HepG2 (cell line): ENCODE data around the gene CPXM2. TPM values are rescaled to one million over a fixed set of nuclear protein-coding genes. Genes with fewer than 3 reads are reported as not detected.

Experiments
- ATAC-seq: fragments of 200-7000 bp; cut with Tn5 transposase; 3 replicates; pipeline ENCODE4 v1.9.1; 2020; ENCODE audit warnings: mild to moderate bottlenecking, moderate library complexity
- BruUV-seq: library from RNA; stranded (reverse); fragments of 400-500 nt; replicated peaks from 2 replicates; lab custom pipeline; 2021; lab: Mats Ljungman, UMichigan
- CTCF ChIA-PET: fragments of 300-600 bp; formaldehyde crosslinking; extraction: SDS; loops from one replicate; lab custom pipeline; 2021; ENCODE audit warnings: low total read pairs, inconsistent platforms, low intra/inter-chr PET ratio; lab: Yijun Ruan, JAX
- POLR2A ChIA-PET: fragments of 350-600 bp; sonication (Branson Sonifier 250); formaldehyde crosslinking; loops from one replicate; lab custom pipeline; 2020; ENCODE audit warnings: antibody characterized with exemption, inconsistent platforms; lab: Yijun Ruan, JAX
- DNase-seq: peaks from one replicate; pipeline ENCODE4 v3.0.0-alpha.2; 2015; ENCODE audit warnings: low spot score
- FAIRE-seq: peaks from 3 replicates; lab custom pipeline; 2011; peaks lifted over from hg19 to GRCh38; lab: Jason Lieb, UNC
- H2AFZ ChIP-seq: one replicate; pipeline ENCODE4 v1.6.1; 2011; ENCODE audit warnings: low read length, inconsistent platforms
- H3K27ac ChIP-seq: fragments of 300-600 bp; 3 replicates; pipeline ENCODE4 v1.8.0; 2011; ENCODE audit warnings: mixed run types, mild to moderate bottlenecking, mixed read lengths, low read length, inconsistent platforms; ENCODE audit not compliant: insufficient read depth; ENCODE audit errors: extremely low read length
- H3K27me3 ChIP-seq, 2 experiments: fragments of 200-600 bp in 1 of 2; 2 replicates in 1 of 2; 3 replicates in 1 of 2; pipeline versions ENCODE4 v1.6.0 to v1.8.0; 2011; ENCODE audit warnings: low read length in 2 of 2, mild to moderate bottlenecking in 2 of 2, moderate library complexity in 2 of 2, inconsistent platforms in 1 of 2; ENCODE audit not compliant: insufficient read depth in 2 of 2, control insufficient read depth in 1 of 2
- H3K36me3 ChIP-seq, 2 experiments: fragments of 200-600 bp in 1 of 2; replicated peaks in 1 of 2; 2 replicates in 1 of 2; 3 replicates in 1 of 2; pipeline versions ENCODE4 v1.5.1 to v1.8.0; 2011; ENCODE audit warnings: low read length in 2 of 2, inconsistent platforms in 1 of 2; ENCODE audit not compliant: insufficient read depth in 2 of 2, control insufficient read depth in 1 of 2
- H3K4me1 ChIP-seq: 2 replicates; pipeline ENCODE4 v1.5.1; 2012; ENCODE audit warnings: low read length, inconsistent platforms; ENCODE audit not compliant: insufficient read depth
- H3K4me2 ChIP-seq: 2 replicates; pipeline ENCODE4 v1.6.0; 2011; ENCODE audit warnings: low read depth, low read length, inconsistent platforms
- H3K4me3 ChIP-seq, 3 experiments: fragments of 200-600 bp in 1 of 3; sonication (generic), shearing (Covaris generic) in 1 of 3; replicated peaks in 1 of 3; 2 replicates each; pipeline ENCODE4 v1.5.1; 2011 to 2016; ENCODE audit warnings: low read length in 3 of 3, inconsistent platforms in 2 of 3, low read depth in 2 of 3, mild to moderate bottlenecking in 2 of 3, control low read depth in 1 of 3, mixed read lengths in 1 of 3; ENCODE audit not compliant: insufficient read depth in 1 of 3
- H3K79me2 ChIP-seq: one replicate; pipeline ENCODE4 v1.6.1; 2011; ENCODE audit warnings: low read length, inconsistent platforms; ENCODE audit not compliant: insufficient read depth
- H3K9ac ChIP-seq: 2 replicates; pipeline ENCODE4 v1.6.0; 2011; ENCODE audit warnings: mild to moderate bottlenecking, low read depth, low read length, inconsistent platforms; ENCODE audit not compliant: insufficient read depth
- H3K9me3 ChIP-seq: 2 replicates; pipeline ENCODE4 v1.5.1; 2012; ENCODE audit warnings: mild to moderate bottlenecking, low read length
- H4K20me1 ChIP-seq: 2 replicates; pipeline ENCODE4 v1.6.0; 2011; ENCODE audit warnings: inconsistent platforms, mild to moderate bottlenecking, low read length, moderate library complexity; ENCODE audit not compliant: insufficient read depth
- ATF7 ChIP-seq, 2 experiments: fragments of 450-650 bp in 1 of 2; sonication (generic) in 1 of 2; formaldehyde crosslinking in 1 of 2; IDR thresholded peaks; 2 replicates each; pipeline versions ENCODE4 v1.4.0 to v1.6.1; 2016 to 2020; ENCODE audit warnings: antibody characterized with exemption in 1 of 2, mild to moderate bottlenecking in 1 of 2, missing genetic modification reagents in 1 of 2
- HNF4A ChIP-seq: sonication (generic); formaldehyde crosslinking; IDR thresholded peaks from 2 replicates; pipeline ENCODE4 v1.4.0; 2020; ENCODE audit warnings: missing genetic modification reagents
- NR2F6 ChIP-seq, 2 experiments: IDR thresholded peaks; 2 replicates each; pipeline ENCODE4 v1.6.1; 2016; ENCODE audit warnings: antibody characterized with exemption in 1 of 2, mild to moderate bottlenecking in 1 of 2
- NR3C1 ChIP-seq: sonication (generic); formaldehyde crosslinking; IDR thresholded peaks from 2 replicates; pipeline ENCODE4 v1.4.0; 2020; ENCODE audit warnings: missing genetic modification reagents
- SIX4 ChIP-seq: sonication (generic); formaldehyde crosslinking; IDR thresholded peaks from 2 replicates; pipeline ENCODE4 v1.4.0; 2020; ENCODE audit warnings: missing genetic modification reagents
- TAF1 ChIP-seq: sonication (generic); formaldehyde crosslinking; IDR thresholded peaks from 2 replicates; pipeline ENCODE4 v1.4.0; 2020; ENCODE audit warnings: missing genetic modification reagents
- TEAD3 ChIP-seq: optimal IDR thresholded peaks from 2 replicates; pipeline ENCODE3; 2016; ENCODE audit warnings: borderline replicate concordance
- ZBTB3 ChIP-seq: sonication (generic); formaldehyde crosslinking; IDR thresholded peaks from 2 replicates; pipeline ENCODE4 v1.4.0; 2020; ENCODE audit warnings: low read depth, mild to moderate bottlenecking, moderate library complexity, missing genetic modification reagents, borderline replicate concordance
- ZNF510 ChIP-seq: sonication (generic); formaldehyde crosslinking; IDR thresholded peaks from 2 replicates; pipeline ENCODE4 v1.4.0; 2020; ENCODE audit warnings: low read depth, mild to moderate bottlenecking, missing genetic modification reagents
- WGBS: methylation state at CpG from one replicate; pipeline ENCODE4 v1.1.6; 2017; ENCODE audit warnings: low lambda C conversion rate; 5-methylcytosine and 5-hydroxymethylcytosine counted together
- in situ Hi-C: cut with HindIII; loops from 2 replicates; pipeline ENCODE4 v1.10.0; 2017; ENCODE audit warnings: low pct_unique_long_range_greater_than_20kb; ENCODE audit not compliant: extremely low pct_ligation_motif_present
- intact Hi-C: fragments of 100-400 bp; cut with micrococcal nuclease; formaldehyde crosslinking; loops from one replicate; pipeline ENCODE4 v1.10.0; 2022; ENCODE audit not compliant: unreplicated experiment
- polyA plus RNA-seq, 8 experiments: library from polyadenylated mRNA; depleted of rRNA in 3 of 8; stranded (reverse) in 7 of 8; unstranded in 1 of 8; fragments of >200 nt; fragmentation: Illumina TruSeq in 4 of 8; extraction: Trizol in 4 of 8; gene quantifications; 2 replicates each; pipeline versions ENCODE4 v1.2.1 to v1.2.3, GENCODE V29; 2011 to 2016; ENCODE audit warnings: low read depth in 4 of 8, missing spikeins in 1 of 8, mixed read lengths in 1 of 8; ENCODE audit not compliant: insufficient read depth in 1 of 8
- total RNA-seq, 5 experiments: library from RNA; depleted of rRNA; stranded (reverse); fragments of >200 nt; fragmentation: Illumina TruSeq; extraction: Trizol; gene quantifications; 2 replicates each; pipeline ENCODE4 v1.2.3, GENCODE V29; 2016; ENCODE audit warnings: low read depth in 1 of 5
- TF ChIP-seq, protein P1 (sequence below): sonication (generic); formaldehyde crosslinking; IDR thresholded peaks from 2 replicates; pipeline ENCODE4 v1.9.0; 2021; ENCODE audit warnings: missing genetic modification reagents, borderline replicate concordance
- TF ChIP-seq, protein P2 (sequence below): sonication (generic); formaldehyde crosslinking; IDR thresholded peaks from 2 replicates; pipeline ENCODE4 v1.4.0; 2020; ENCODE audit warnings: mild to moderate bottlenecking, missing genetic modification reagents

The CPXM2 gene
- total and polyA plus RNA-seq, 2 of the 13 experiments (the other 11 are each of a cell fraction or from before 2014, with no cell fraction given) = 0.03 TPM; not detected in 1

DNA sequence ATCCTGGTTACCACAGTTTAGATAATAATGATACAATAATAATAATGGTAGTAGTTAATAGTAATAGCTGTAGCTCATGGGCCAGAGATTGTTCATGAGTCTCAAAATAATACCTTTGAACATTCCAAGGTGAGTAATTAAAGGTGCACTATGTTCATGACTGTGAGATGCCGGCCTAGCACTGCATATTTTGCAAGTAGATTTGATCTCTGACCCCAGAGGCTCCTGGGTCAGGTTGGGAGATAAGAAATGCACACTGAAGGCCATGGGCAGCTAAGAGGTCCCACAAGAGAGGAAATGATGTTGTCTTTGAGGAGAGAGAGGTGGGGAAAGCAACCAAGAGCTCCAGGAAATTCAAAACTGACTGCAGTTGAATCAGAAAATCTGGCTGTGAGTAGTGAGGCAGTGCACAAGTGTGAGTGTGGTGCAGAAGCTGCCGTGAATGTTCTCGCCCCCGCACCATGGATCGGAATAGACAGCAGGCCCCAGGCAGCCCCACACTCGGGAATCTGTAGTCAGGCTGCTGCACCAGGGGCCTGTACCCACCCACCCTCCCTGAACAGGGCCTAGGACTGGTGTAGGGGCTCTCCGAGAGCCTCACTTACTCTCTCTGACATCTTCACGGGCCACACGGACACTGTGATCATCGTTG lies 11.9 kb downstream of the CPXM2 start:
- DNase-seq = no peak
- ATAC-seq = no peak
- intact Hi-C loops (no loop called here), in situ Hi-C loops (no loop called here)
- TF ChIP-seq TEAD3 (CRISPR knock-in tag) (no peak), NR2F6 (IDR thresholded peaks at IDR 0.05) (peak; percentile 55), NR2F6 (CRISPR knock-in tag; IDR thresholded peaks at IDR 0.05) (no peak), NR3C1 (CRISPR knock-in tag) (no peak), HNF4A (CRISPR knock-in tag) (0 out of 2 replicates have a peak, but pooled peaks have one; percentile 16)
- no peak for FAIRE-seq
- no peaks in the 10 kb centered on the region for H3K79me2 ChIP-seq
- no peaks in the 10 kb centered on the region for H4K20me1 ChIP-seq
- H3K9ac ChIP-seq = no peak overlapping the region
- POLR2A ChIA-PET = no interaction called here
- CTCF ChIA-PET = no interaction called here
- no peaks in the 10 kb centered on the region; a peak in 1 of 5 replicates for H3K27me3 ChIP-seq
- H2AFZ ChIP-seq = no peak overlapping the region
- no peaks in the 10 kb centered on the region for H3K9me3 ChIP-seq
- H3K4me3 ChIP-seq = no peak overlapping the region
- 33% methylated on average over 8 of the region's 10 CpGs for WGBS
- H3K36me3 ChIP-seq = no peaks in the 10 kb centered on the region
- no peak overlapping the region for H3K4me2 ChIP-seq
- BruUV-seq = no TSS peak
- no peak overlapping the region for H3K27ac ChIP-seq
- no peaks in the 10 kb centered on the region for H3K4me1 ChIP-seq

GRCh38 chr10:123878666-123879303 lies 12.8 kb downstream of the CPXM2 start:
- FAIRE-seq = no peak
- H3K27me3 ChIP-seq = no peaks in the 10 kb centered on the region
- H3K9ac ChIP-seq = no peak overlapping the region
- CTCF ChIA-PET = no interaction called here
- intact Hi-C loops = no loop called here
- no peak for DNase-seq
- no peaks in the 10 kb centered on the region for H3K4me1 ChIP-seq
- H3K27ac ChIP-seq = no peak overlapping the region
- POLR2A ChIA-PET = no interaction called here
- no peak overlapping the region for H3K4me2 ChIP-seq
- no peak overlapping the region for H3K4me3 ChIP-seq
- H2AFZ ChIP-seq = no peak overlapping the region
- H3K79me2 ChIP-seq = no peaks in the 10 kb centered on the region
- WGBS = 34% methylated on average over 7 of the region's 7 CpGs
- H4K20me1 ChIP-seq = no peaks in the 10 kb centered on the region
- H3K36me3 ChIP-seq = no peaks in the 10 kb centered on the region
- ATAC-seq = no peak
- no TSS peak for BruUV-seq
- in situ Hi-C loops = no loop called here
- no peaks in the 10 kb centered on the region for H3K9me3 ChIP-seq
- TF ChIP-seq, protein P1, sequence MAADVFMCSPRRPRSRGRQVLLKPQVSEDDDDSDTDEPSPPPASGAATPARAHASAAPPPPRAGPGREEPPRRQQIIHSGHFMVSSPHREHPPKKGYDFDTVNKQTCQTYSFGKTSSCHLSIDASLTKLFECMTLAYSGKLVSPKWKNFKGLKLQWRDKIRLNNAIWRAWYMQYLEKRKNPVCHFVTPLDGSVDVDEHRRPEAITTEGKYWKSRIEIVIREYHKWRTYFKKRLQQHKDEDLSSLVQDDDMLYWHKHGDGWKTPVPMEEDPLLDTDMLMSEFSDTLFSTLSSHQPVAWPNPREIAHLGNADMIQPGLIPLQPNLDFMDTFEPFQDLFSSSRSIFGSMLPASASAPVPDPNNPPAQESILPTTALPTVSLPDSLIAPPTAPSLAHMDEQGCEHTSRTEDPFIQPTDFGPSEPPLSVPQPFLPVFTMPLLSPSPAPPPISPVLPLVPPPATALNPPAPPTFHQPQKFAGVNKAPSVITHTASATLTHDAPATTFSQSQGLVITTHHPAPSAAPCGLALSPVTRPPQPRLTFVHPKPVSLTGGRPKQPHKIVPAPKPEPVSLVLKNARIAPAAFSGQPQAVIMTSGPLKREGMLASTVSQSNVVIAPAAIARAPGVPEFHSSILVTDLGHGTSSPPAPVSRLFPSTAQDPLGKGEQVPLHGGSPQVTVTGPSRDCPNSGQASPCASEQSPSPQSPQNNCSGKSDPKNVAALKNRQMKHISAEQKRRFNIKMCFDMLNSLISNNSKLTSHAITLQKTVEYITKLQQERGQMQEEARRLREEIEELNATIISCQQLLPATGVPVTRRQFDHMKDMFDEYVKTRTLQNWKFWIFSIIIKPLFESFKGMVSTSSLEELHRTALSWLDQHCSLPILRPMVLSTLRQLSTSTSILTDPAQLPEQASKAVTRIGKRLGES (CRISPR knock-in tag) = no peak
- TF ChIP-seq ATF7 (IDR thresholded peaks at IDR 0.05) (no peak), ATF7 (CRISPR knock-in tag; IDR thresholded peaks at IDR 0.05) (no peak), ZBTB3 (no peak), ZNF510 (CRISPR knock-in tag) (no peak), TAF1 (CRISPR knock-in tag) (no peak), SIX4 (CRISPR knock-in tag) (no peak)
- TF ChIP-seq, protein P2, sequence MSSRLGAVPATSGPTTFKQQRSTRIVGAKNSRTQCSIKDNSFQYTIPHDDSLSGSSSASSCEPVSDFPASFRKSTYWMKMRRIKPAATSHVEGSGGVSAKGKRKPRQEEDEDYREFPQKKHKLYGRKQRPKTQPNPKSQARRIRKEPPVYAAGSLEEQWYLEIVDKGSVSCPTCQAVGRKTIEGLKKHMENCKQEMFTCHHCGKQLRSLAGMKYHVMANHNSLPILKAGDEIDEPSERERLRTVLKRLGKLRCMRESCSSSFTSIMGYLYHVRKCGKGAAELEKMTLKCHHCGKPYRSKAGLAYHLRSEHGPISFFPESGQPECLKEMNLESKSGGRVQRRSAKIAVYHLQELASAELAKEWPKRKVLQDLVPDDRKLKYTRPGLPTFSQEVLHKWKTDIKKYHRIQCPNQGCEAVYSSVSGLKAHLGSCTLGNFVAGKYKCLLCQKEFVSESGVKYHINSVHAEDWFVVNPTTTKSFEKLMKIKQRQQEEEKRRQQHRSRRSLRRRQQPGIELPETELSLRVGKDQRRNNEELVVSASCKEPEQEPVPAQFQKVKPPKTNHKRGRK (CRISPR knock-in tag) = no peak
